ENCODE measurements around the gene ELFN1. TPM values are rescaled to one million over a fixed set of nuclear protein-coding genes. Genes with fewer than 3 reads are reported as not detected.

The ELFN1 gene
- total and polyA plus RNA-seq, 5 donors from 2014 or later: not detected

DNA sequence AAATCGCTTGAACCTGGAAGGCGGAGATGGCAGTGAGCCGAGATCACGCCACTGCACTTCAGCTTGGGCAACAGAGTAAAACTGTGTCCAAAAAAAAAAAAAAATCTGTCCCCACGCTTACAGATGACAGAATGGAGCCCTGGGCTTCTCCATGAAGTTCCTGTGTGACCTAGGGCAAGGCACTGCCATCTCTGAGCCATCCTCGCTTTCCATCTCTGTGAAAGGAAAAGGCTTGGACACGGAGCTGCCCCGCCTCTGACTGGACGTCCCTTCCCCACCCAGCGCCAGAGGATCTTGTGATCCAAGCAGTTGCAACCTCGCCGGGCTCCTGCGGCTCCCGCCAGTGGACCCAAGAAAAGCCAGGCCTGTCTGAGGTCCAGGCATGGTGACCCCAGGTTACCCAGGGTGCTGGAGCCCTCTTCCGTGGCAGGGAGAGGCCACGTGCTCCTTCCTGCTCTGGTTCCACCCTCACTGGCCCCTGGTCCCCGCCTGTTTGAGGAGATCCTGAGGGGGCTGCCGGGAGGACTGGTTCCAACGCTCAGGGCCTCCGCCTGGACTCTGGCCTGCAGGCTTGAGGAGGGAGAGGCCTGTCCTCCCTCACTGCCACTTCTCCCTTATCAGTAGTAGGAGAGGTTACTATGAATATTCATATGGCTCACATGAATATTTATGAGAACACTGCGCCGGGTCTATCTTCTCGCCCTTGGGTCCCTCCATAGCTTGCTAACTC, 25.6 kb upstream of the ELFN1 start:
- no peak overlapping the region for H3K4me3 Mint-ChIP-seq
- DNase-seq (no peak), ATAC-seq (ENCODE audit: low read depth in 2 of 2) (no peak)
- no peaks in the 10 kb centered on the region for H3K9me3 ChIP-seq (ENCODE audit: control insufficient read depth in 2 of 2, low read length in 2 of 2)
- no peak overlapping the region for H3K27ac Mint-ChIP-seq
- no peak overlapping the region for H3K4me3 ChIP-seq (ENCODE audit: low read depth, low read length)
- no peaks in the 10 kb centered on the region for H3K36me3 Mint-ChIP-seq
- H3K4me1 Mint-ChIP-seq: peaks cover 0 to 2% (median 0%) of the 10 kb centered on the region in 4 donors
- H3K4me1 ChIP-seq (ENCODE audit: control insufficient read depth, insufficient read depth, low read length, poor library complexity, severe bottlenecking): no peaks in the 10 kb centered on the region
- peaks cover 15% of the 10 kb centered on the region for H3K27me3 Mint-ChIP-seq
- H3K9me3 Mint-ChIP-seq: no peaks in the 10 kb centered on the region
- no peak overlapping the region for H3K27ac ChIP-seq (ENCODE audit: insufficient read depth, low read length, poor library complexity, severe bottlenecking)
- no peaks in the 10 kb centered on the region for H3K27me3 ChIP-seq (ENCODE audit: control insufficient read depth, insufficient read depth, low read length)
- no peaks in the 10 kb centered on the region for H3K36me3 ChIP-seq (ENCODE audit: control insufficient read depth, insufficient read depth, low read length)

DNA sequence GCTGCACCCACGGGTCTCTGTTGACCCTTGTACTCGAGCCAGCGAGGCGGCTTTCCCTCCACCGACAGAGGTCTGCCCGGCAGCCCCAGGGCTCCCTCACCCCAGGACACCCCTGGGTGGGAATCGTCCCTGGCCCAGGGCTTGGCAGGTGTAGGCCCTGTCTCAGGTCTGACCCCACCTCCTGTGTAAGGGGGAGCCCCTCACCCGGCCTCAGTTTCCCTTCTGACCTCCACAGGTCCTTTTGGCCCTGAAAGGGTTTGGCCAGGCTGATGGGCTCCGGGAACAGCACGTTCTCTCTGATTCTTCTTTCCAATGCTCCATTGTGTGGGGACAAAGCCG, 25.0 kb upstream of the ELFN1 start:
- H3K4me3 Mint-ChIP-seq: no peak overlapping the region
- no peak for DNase-seq
- peaks cover 20% of the 10 kb centered on the region for H3K27me3 Mint-ChIP-seq
- Histone ChIP-seq H3K9me3 (ENCODE audit: control insufficient read depth in 2 of 2, low read length in 2 of 2) (no peaks in the 10 kb centered on the region), H3K4me1 (ENCODE audit: control insufficient read depth, insufficient read depth, low read length, poor library complexity, severe bottlenecking) (no peaks in the 10 kb centered on the region), H3K27ac (ENCODE audit: insufficient read depth, low read length, poor library complexity, severe bottlenecking) (no peak overlapping the region), H3K27me3 (ENCODE audit: control insufficient read depth, insufficient read depth, low read length) (no peaks in the 10 kb centered on the region), H3K36me3 (ENCODE audit: control insufficient read depth, insufficient read depth, low read length) (no peaks in the 10 kb centered on the region), H3K4me3 (ENCODE audit: low read depth, low read length) (no peak overlapping the region)
- H3K36me3 Mint-ChIP-seq: no peaks in the 10 kb centered on the region
- peaks cover 0 to 2% (median 0%) of the 10 kb centered on the region in 4 donors for H3K4me1 Mint-ChIP-seq
- no peak for ATAC-seq (ENCODE audit: low read depth in 2 of 2)
- no peaks in the 10 kb centered on the region for H3K9me3 Mint-ChIP-seq
- H3K27ac Mint-ChIP-seq: no peak overlapping the region

DNA sequence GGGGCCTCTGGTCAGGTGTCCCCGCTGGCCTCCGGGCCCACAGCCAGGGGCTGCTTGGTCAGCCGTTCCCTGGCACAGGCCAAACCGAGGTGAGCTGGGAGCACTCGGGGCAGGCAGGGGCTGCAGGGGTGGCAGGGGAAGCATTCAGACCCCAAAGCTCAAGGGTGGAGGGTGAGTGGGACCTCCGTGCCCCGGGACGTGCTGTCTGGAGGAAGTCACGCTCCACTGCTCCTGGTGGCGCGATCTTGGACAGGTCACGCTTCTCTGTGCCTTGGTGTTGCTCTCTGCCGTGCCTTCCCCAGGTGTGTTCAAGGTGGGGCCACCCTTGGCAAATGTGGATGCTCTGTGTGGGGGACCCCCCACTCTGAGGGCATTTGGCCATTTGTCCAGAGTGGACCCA, 24.6 kb upstream of the ELFN1 start:
- DNase-seq (no peak), ATAC-seq (ENCODE audit: low read depth in 2 of 2) (no peak)
- no peaks in the 10 kb centered on the region for H3K4me1 ChIP-seq (ENCODE audit: control insufficient read depth, insufficient read depth, low read length, poor library complexity, severe bottlenecking)
- no peak overlapping the region for H3K4me3 ChIP-seq (ENCODE audit: low read depth, low read length)
- H3K36me3 Mint-ChIP-seq: no peaks in the 10 kb centered on the region
- no peak overlapping the region for H3K4me3 Mint-ChIP-seq
- H3K27me3 ChIP-seq (ENCODE audit: control insufficient read depth, insufficient read depth, low read length): no peaks in the 10 kb centered on the region
- peaks cover 0 to 2% (median 0%) of the 10 kb centered on the region in 4 donors for H3K4me1 Mint-ChIP-seq
- H3K27me3 Mint-ChIP-seq: peaks cover 23% of the 10 kb centered on the region
- no peaks in the 10 kb centered on the region for H3K9me3 ChIP-seq (ENCODE audit: control insufficient read depth in 2 of 2, low read length in 2 of 2)
- H3K9me3 Mint-ChIP-seq: no peaks in the 10 kb centered on the region
- no peaks in the 10 kb centered on the region for H3K36me3 ChIP-seq (ENCODE audit: control insufficient read depth, insufficient read depth, low read length)
- no peak overlapping the region for H3K27ac Mint-ChIP-seq
- H3K27ac ChIP-seq (ENCODE audit: insufficient read depth, low read length, poor library complexity, severe bottlenecking): no peak overlapping the region

DNA sequence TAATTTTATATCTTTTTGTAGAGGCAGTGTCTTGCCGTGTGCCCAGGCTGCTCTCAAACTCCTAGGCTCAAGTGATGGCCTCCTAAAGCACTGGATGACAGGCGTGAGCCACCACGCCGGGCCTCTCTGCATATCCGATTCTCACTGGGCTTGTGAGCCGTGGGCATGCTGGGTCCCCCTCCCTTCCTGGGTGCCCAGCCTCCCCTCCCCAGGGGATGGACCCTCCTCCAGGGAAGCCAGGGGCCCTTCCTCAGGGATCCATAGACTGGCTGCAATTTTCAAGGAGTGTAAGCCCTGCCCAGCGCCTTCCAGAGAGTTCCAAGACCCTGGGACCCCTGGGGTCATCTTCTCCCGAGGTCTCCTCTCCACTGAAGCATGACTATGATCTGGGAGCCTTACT, 23.7 kb upstream of the ELFN1 start:
- Histone ChIP-seq H3K36me3 (ENCODE audit: control insufficient read depth, insufficient read depth, low read length) (no peaks in the 10 kb centered on the region), H3K4me1 (ENCODE audit: control insufficient read depth, insufficient read depth, low read length, poor library complexity, severe bottlenecking) (no peaks in the 10 kb centered on the region), H3K27me3 (ENCODE audit: control insufficient read depth, insufficient read depth, low read length) (no peaks in the 10 kb centered on the region), H3K9me3 (ENCODE audit: control insufficient read depth in 2 of 2, low read length in 2 of 2) (no peaks in the 10 kb centered on the region), H3K4me3 (ENCODE audit: low read depth, low read length) (no peak overlapping the region), H3K27ac (ENCODE audit: insufficient read depth, low read length, poor library complexity, severe bottlenecking) (no peak overlapping the region)
- H3K36me3 Mint-ChIP-seq: no peaks in the 10 kb centered on the region
- peak overlapping the region in 1 of 3 donors; percentile 43 for H3K27ac Mint-ChIP-seq
- ATAC-seq (ENCODE audit: low read depth in 2 of 2) (no peak), DNase-seq (no peak)
- H3K27me3 Mint-ChIP-seq: peaks cover 23% of the 10 kb centered on the region
- no peaks in the 10 kb centered on the region for H3K9me3 Mint-ChIP-seq
- peaks cover 0 to 2% (median 0%) of the 10 kb centered on the region in 4 donors for H3K4me1 Mint-ChIP-seq
- no peak overlapping the region for H3K4me3 Mint-ChIP-seq

DNA sequence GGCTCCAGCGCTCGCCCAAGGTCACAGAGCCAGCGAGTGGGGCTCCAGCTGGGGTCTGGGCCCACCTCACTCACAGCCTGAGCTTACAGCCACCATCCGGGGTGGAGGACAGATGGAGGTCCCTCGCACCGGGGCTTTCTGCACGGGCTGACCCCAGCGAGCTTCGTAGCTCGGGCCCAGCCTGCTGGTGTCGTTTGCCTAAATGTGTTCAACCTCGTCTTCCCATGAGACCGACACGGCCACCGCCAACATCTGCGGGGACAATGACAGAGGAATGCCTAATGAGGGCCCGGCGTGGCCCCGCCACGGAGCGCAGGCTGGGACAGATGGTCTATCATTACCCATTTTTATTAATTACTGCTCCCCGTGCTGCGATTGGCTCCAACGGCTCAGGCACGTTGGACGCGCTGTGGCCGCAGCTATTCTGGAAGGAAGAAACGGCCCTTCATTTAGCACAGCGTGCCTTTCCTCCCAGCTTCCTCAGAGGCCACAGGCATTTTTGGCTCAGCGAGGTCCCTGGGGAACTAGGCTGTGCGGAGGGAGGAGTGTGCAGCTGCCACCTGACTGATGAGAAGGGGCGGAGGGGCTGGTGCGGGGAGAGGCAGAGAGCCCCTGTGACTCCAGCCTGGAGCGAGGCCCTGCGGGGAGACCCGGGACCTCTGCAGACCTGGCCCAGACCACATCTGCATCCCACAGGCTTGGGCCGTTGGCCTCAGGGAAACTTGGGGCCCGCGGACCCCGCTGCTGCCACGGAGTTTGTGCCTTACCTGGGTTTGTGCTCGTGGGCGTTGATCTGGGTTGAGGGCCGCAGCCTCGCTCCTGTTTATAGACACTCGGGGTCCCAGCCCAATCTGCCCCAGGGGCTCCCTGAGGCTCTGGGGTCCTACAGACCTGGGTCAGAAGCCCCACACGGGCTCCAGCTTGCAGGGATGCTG, 22.9 kb upstream of the ELFN1 start:
- peaks cover 0 to 2% (median 0%) of the 10 kb centered on the region in 4 donors for H3K4me1 Mint-ChIP-seq
- ATAC-seq (ENCODE audit: low read depth in 2 of 2): no peak
- no peaks in the 10 kb centered on the region for H3K27me3 ChIP-seq (ENCODE audit: control insufficient read depth, insufficient read depth, low read length)
- DNase-seq: no peak
- H3K36me3 Mint-ChIP-seq: no peaks in the 10 kb centered on the region
- no peak overlapping the region for H3K27ac Mint-ChIP-seq
- peaks cover 23% of the 10 kb centered on the region for H3K27me3 Mint-ChIP-seq
- H3K9me3 Mint-ChIP-seq: no peaks in the 10 kb centered on the region
- no peak overlapping the region for H3K27ac ChIP-seq (ENCODE audit: insufficient read depth, low read length, poor library complexity, severe bottlenecking)
- H3K4me3 ChIP-seq (ENCODE audit: low read depth, low read length): no peak overlapping the region
- no peaks in the 10 kb centered on the region for H3K9me3 ChIP-seq (ENCODE audit: control insufficient read depth in 2 of 2, low read length in 2 of 2)
- H3K36me3 ChIP-seq (ENCODE audit: control insufficient read depth, insufficient read depth, low read length): no peaks in the 10 kb centered on the region
- no peaks in the 10 kb centered on the region for H3K4me1 ChIP-seq (ENCODE audit: control insufficient read depth, insufficient read depth, low read length, poor library complexity, severe bottlenecking)
- H3K4me3 Mint-ChIP-seq: no peak overlapping the region

DNA sequence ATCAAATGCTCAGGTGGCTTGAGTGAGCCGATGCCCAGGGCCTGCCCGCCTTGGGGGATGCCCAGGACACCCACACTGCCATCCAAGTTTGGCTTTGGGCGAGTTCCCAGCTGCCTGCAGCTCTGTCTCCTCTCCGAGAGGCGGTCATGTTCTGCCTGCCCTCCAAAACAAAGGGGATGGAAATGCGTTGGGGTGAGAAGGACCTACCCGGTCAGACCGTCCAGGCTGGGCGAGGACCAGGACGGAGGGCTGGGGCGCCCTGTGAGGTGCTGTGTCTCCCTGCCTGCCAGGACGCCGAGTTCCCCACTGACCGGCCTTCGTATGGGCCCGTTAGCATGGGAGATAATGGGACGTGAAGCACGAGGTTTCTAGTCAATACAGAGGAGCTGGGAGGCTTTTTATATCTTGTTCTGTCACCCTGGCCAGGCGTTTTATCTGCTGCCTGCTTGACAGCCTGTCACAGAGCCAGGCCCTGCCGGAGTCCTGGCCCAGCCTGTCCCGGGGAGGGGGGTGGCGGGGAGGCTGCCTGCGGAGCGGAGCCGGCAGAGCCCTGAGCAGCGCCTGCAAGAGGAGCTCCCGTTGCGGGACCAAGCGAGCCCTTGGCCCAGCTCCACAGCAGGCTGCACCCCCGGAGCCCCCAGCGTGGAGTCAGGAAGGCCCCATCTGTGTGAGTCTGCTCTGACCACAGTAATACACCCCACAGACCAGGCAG, 22.0 kb upstream of the ELFN1 start:
- no peak for ATAC-seq (ENCODE audit: low read depth in 2 of 2)
- H3K36me3 Mint-ChIP-seq: no peaks in the 10 kb centered on the region
- H3K9me3 Mint-ChIP-seq: no peaks in the 10 kb centered on the region
- H3K4me1 ChIP-seq (ENCODE audit: control insufficient read depth, insufficient read depth, low read length, poor library complexity, severe bottlenecking): no peaks in the 10 kb centered on the region
- H3K9me3 ChIP-seq (ENCODE audit: control insufficient read depth in 2 of 2, low read length in 2 of 2): no peaks in the 10 kb centered on the region
- H3K27me3 ChIP-seq (ENCODE audit: control insufficient read depth, insufficient read depth, low read length): no peaks in the 10 kb centered on the region
- H3K27me3 Mint-ChIP-seq: peaks cover 23% of the 10 kb centered on the region
- H3K4me3 Mint-ChIP-seq: no peak overlapping the region
- H3K27ac Mint-ChIP-seq: peak overlapping the region in 1 of 3 donors; percentile 56
- H3K27ac ChIP-seq (ENCODE audit: insufficient read depth, low read length, poor library complexity, severe bottlenecking): no peak overlapping the region
- no peaks in the 10 kb centered on the region for H3K36me3 ChIP-seq (ENCODE audit: control insufficient read depth, insufficient read depth, low read length)
- no peak for DNase-seq
- H3K4me3 ChIP-seq (ENCODE audit: low read depth, low read length): no peak overlapping the region
- H3K4me1 Mint-ChIP-seq: peaks cover 0 to under 1% (median 0%) of the 10 kb centered on the region in 4 donors

DNA sequence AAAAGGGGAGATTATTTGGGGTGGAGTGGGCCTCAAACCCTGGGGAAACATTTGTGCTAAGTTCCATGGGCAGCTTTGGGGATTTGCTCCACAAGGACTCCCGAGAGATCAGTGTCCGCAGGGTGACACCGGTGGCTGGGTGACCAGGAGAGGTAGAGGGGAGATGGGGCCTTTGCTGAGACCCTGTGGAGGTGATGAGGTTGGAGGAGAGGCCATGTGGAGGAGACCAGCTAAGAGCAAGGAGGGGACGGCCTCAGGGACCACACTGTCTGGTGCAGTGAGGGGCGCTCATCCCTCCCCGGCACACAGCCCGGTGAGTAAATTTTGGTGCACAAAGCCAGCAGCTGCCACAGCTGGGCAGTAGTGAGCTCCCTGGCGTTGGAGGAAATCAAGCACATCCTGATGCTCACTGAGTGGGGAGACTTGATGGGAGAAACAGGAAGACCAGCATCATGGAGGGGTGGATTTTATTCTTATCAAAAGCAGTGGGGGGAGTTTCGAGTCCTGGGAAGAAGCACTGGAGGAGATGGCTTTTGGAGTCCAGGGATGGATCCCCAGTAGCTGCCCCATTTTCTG, 20.2 kb upstream of the ELFN1 start:
- H3K4me3 Mint-ChIP-seq: no peak overlapping the region
- no peak overlapping the region for H3K27ac Mint-ChIP-seq

More for the DNA sequence above, 20.2 kb upstream of the ELFN1 start:
- Mint-ChIP-seq H3K4me1 (no peaks in the 10 kb centered on the region), H3K27me3 (peaks cover 19% of the 10 kb centered on the region), H3K9me3 (no peaks in the 10 kb centered on the region), H3K36me3 (no peaks in the 10 kb centered on the region)
- H3K36me3 ChIP-seq (ENCODE audit: control insufficient read depth, insufficient read depth, low read length): no peaks in the 10 kb centered on the region
- no peak overlapping the region for H3K4me3 ChIP-seq (ENCODE audit: low read depth, low read length)
- DNase-seq: no peak
- ATAC-seq (ENCODE audit: low read depth in 2 of 2): no peak
- H3K27me3 ChIP-seq (ENCODE audit: control insufficient read depth, insufficient read depth, low read length): no peaks in the 10 kb centered on the region
- H3K27ac ChIP-seq (ENCODE audit: insufficient read depth, low read length, poor library complexity, severe bottlenecking): no peak overlapping the region
- no peaks in the 10 kb centered on the region for H3K9me3 ChIP-seq (ENCODE audit: control insufficient read depth in 2 of 2, low read length in 2 of 2)
- H3K4me1 ChIP-seq (ENCODE audit: control insufficient read depth, insufficient read depth, low read length, poor library complexity, severe bottlenecking): no peaks in the 10 kb centered on the region
